Type B pancreatic cell (in vitro differentiated cells): ENCODE measurements around the gene TNFRSF18. TPM values are rescaled to one million over a fixed set of nuclear protein-coding genes. Genes with fewer than 3 reads are reported as not detected.

ENCODE experiments used
- DNase-seq: peaks from one replicate; pipeline ENCODE4 v3.0.0; 2021; ENCODE audit warnings: mixed read lengths; ENCODE audit not compliant: unreplicated experiment; ENCODE audit errors: extremely low spot score
- H3K27ac Mint-ChIP-seq: 2 replicates; pipeline ENCODE4 v1.8.0; 2021; ENCODE audit warnings: mild to moderate bottlenecking, mixed read lengths
- H3K27me3 Mint-ChIP-seq: 2 replicates; pipeline ENCODE4 v1.8.0; 2021; ENCODE audit warnings: mixed read lengths
- H3K36me3 Mint-ChIP-seq: 2 replicates; pipeline ENCODE4 v1.8.0; 2021; ENCODE audit warnings: mixed read lengths
- H3K4me1 Mint-ChIP-seq: one replicate; pipeline ENCODE4 v1.8.0; 2021; ENCODE audit warnings: mixed read lengths; ENCODE audit not compliant: unreplicated experiment
- H3K4me3 Mint-ChIP-seq: 2 replicates; pipeline ENCODE4 v1.8.0; 2021; ENCODE audit warnings: mild to moderate bottlenecking, mixed read lengths
- H3K9me3 Mint-ChIP-seq: 2 replicates; pipeline ENCODE4 v1.8.0; 2021; ENCODE audit warnings: mixed read lengths
- CTCF ChIP-seq: fragments of 200-600 bp; sonication (generic); conservative IDR thresholded peaks from 2 replicates; pipeline ENCODE4 v1.5.0; 2021; ENCODE audit warnings: antibody characterized with exemption, mild to moderate bottlenecking
- total RNA-seq: library from RNA; stranded (reverse); gene quantifications from 2 replicates; pipeline ENCODE4 v1.2.1, GENCODE V29; 2021; ENCODE audit warnings: low replicate concordance

The TNFRSF18 gene
- total RNA-seq, 1 donor from 2014 or later: not detected

- Mint-ChIP-seq H3K9me3 (no peaks in the 10 kb centered on the region), H3K27ac (no peak overlapping the region)
Observed at GRCh38 chr1:1199961-1200875, 6.2 kb downstream of the TNFRSF18 start.

GRCh38 chr1:1199141-1199960 lies 7.0 kb downstream of the TNFRSF18 start:
- no peak for DNase-seq
- Mint-ChIP-seq H3K27me3 (no peaks in the 10 kb centered on the region), H3K27ac (no peak overlapping the region), H3K9me3 (peaks cover 5% of the 10 kb centered on the region), H3K4me1 (no peaks in the 10 kb centered on the region), H3K4me3 (peak overlapping the region; percentile 52), H3K36me3 (no peaks in the 10 kb centered on the region)
- no peak for TF ChIP-seq CTCF

More at GRCh38 chr1:1199961-1200875, 6.2 kb downstream of the TNFRSF18 start:
- Mint-ChIP-seq H3K36me3 (no peaks in the 10 kb centered on the region), H3K4me1 (no peaks in the 10 kb centered on the region), H3K27me3 (no peaks in the 10 kb centered on the region), H3K4me3 (peak overlapping the region; percentile 63)
- TF ChIP-seq CTCF: no peak
- DNase-seq: no peak

- Mint-ChIP-seq H3K27ac (no peak overlapping the region), H3K9me3 (peaks cover 8% of the 10 kb centered on the region), H3K36me3 (no peaks in the 10 kb centered on the region), H3K4me3 (no peak overlapping the region), H3K4me1 (no peaks in the 10 kb centered on the region), H3K27me3 (no peaks in the 10 kb centered on the region)
- TF ChIP-seq CTCF: no peak
- no peak for DNase-seq
Observed at GRCh38 chr1:1198423-1199140, 7.8 kb downstream of the TNFRSF18 start.

- Mint-ChIP-seq H3K36me3 (no peaks in the 10 kb centered on the region), H3K4me3 (no peak overlapping the region), H3K27me3 (no peaks in the 10 kb centered on the region), H3K4me1 (no peaks in the 10 kb centered on the region), H3K9me3 (peaks cover 8% of the 10 kb centered on the region), H3K27ac (no peak overlapping the region)
- TF ChIP-seq CTCF: no peak
- no peak for DNase-seq
Observed at GRCh38 chr1:1197551-1198422, 8.6 kb downstream of the TNFRSF18 start.

GRCh38 chr1:1197188-1197500 lies 9.2 kb downstream of the TNFRSF18 start:
- Mint-ChIP-seq H3K36me3 (no peaks in the 10 kb centered on the region), H3K27me3 (no peaks in the 10 kb centered on the region), H3K4me3 (no peak overlapping the region), H3K27ac (no peak overlapping the region), H3K9me3 (peaks cover 8% of the 10 kb centered on the region), H3K4me1 (no peaks in the 10 kb centered on the region)
- TF ChIP-seq CTCF: no peak
- DNase-seq: no peak
